Suppressor macrophage (primary cell): ENCODE data around the gene ZNF287.

Source experiments
- DNase-seq, 4 experiments: peaks; one replicate each; pipeline ENCODE4 v3.0.0-alpha.2; 2020 to 2022

ZNF287 gene

GRCh38 chr17:16516594-16517051 lies 52.4 kb downstream of the ZNF287 start:
- DNase-seq: peak; percentile 66 to 82 (median 78)

- peak in 1 of 4 experiments; percentile 22 for DNase-seq
Observed at GRCh38 chr17:16515933-16516332, 53.1 kb downstream of the ZNF287 start.

- peak in 3 of 4 experiments; percentile 47 to 49 (median 49) for DNase-seq
Observed at GRCh38 chr17:16513873-16514272, 55.1 kb downstream of the ZNF287 start.

- no peak for DNase-seq
Observed at GRCh38 chr17:16512011-16512410, 57.0 kb downstream of the ZNF287 start.

- no peak for DNase-seq
Observed at GRCh38 chr17:16511593-16511992, 57.4 kb downstream of the ZNF287 start.

- DNase-seq: peak in 3 of 4 experiments; percentile 27 to 37 (median 37)
Observed at GRCh38 chr17:16507918-16508533, 61.0 kb downstream of the ZNF287 start.

GRCh38 chr17:16506188-16506587 lies 62.8 kb downstream of the ZNF287 start:
- DNase-seq: no peak

- DNase-seq: no peak
Observed at GRCh38 chr17:16504984-16505383, 64.0 kb downstream of the ZNF287 start.
